Urothelium cell line (cell line): ENCODE measurements around the gene ASB5.
"Not testable (repeated sequence)": the region's sequence is repeated elsewhere in the genome, so short reads cannot be mapped to it uniquely, and the experiment has no call there.

Source experiments
- DNase-seq: peaks from one replicate; pipeline ENCODE4 v3.0.0; 2011; ENCODE audit warnings: low spot score, mixed read lengths
- FAIRE-seq: peaks from 2 replicates; lab custom pipeline; 2011; peaks lifted over from hg19 to GRCh38; lab: Jason Lieb, UNC

ASB5 gene

DNA sequence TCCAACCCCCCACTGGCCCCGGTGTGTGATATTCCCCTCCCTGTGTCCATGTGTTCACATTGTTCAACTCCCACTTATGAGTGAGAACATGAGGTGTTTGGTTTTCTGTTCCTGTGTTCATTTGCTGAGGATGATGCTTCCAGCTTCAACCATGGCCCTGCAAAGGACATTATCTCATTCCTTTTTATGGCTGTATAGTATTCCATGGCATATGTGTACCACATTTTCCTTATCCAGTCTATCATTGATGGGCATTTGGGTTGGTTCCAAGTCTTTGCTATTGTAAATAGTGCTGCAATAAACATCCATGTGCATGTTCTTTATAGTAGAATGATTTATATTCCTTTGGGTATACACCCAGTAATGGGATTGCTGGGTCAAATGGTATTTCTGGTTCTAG lies 10.5 kb upstream of the ASB5 start:
- not testable (repeated sequence) for DNase-seq, FAIRE-seq

- DNase-seq (peak; percentile 67), FAIRE-seq (no peak)
Observed at GRCh38 chr4:176277162-176277904, 8.3 kb upstream of the ASB5 start.

GRCh38 chr4:176276710-176277109 lies 7.7 kb upstream of the ASB5 start:
- no peak for FAIRE-seq

GRCh38 chr4:176274441-176274840 lies 5.4 kb upstream of the ASB5 start:
- DNase-seq: peak; percentile 11
- no peak for FAIRE-seq

More at GRCh38 chr4:176276710-176277109, 7.7 kb upstream of the ASB5 start:
- no peak for DNase-seq

- FAIRE-seq: no peak
- DNase-seq: no peak
Observed at GRCh38 chr4:176273736-176274135, 4.7 kb upstream of the ASB5 start.

GRCh38 chr4:176272799-176273198 lies 3.8 kb upstream of the ASB5 start:
- no peak for FAIRE-seq

DNA sequence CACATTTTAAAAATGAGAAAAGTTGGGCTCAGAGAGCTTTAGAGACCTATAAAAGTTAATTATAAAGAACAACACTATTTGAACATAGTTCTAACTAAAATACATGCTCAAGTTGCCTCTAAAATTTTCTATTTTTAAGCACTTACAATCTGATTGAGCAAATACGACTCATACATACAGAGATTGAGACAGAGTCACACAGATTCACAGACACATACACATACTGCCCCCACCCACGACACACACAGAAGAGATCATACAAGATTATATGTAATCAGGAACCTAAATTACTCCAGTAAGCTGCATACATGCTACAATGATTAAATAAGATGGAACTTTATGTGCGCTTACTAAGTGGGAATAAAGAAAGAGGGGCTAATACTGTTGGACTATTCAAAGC lies 2.7 kb upstream of the ASB5 start:
- DNase-seq (no peak), FAIRE-seq (no peak)

More at GRCh38 chr4:176272799-176273198, 3.8 kb upstream of the ASB5 start:
- no peak for DNase-seq

DNA sequence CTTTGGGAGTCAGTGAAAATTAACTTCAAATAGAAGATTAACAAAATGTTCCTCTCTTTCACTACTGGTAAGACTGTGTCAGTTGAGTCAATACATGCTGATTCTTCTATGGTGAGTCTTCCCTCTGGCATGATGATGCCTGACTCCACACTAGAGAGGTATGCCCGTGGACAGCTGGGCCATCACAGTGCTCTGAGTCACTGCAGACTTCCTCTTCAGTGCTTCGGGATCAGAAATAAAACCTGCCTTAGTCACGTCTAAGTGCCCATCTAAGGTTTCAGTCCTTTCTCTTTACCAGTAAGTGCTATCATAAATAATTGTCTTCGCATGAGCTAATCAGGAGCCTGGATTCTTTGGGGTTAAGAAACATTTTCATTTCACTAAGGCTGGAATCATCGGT lies 1.6 kb upstream of the ASB5 start:
- DNase-seq: peak; percentile 85
- FAIRE-seq: peak; percentile 66

GRCh38 chr4:176266026-176266425 lies 3.0 kb downstream of the ASB5 start:
- FAIRE-seq (no peak), DNase-seq (no peak)

GRCh38 chr4:176262243-176262642 lies 6.8 kb downstream of the ASB5 start:
- FAIRE-seq: no peak
- DNase-seq: no peak

- FAIRE-seq: no peak
- DNase-seq: no peak
Observed at GRCh38 chr4:176261481-176261880, 7.5 kb downstream of the ASB5 start.

- DNase-seq: no peak
- no peak for FAIRE-seq
Observed at GRCh38 chr4:176261018-176261417, 8.0 kb downstream of the ASB5 start.

- FAIRE-seq (no peak), DNase-seq (peak; percentile 26)
Observed at GRCh38 chr4:176259330-176260090, 9.5 kb downstream of the ASB5 start.

GRCh38 chr4:176258135-176258534 lies 10.9 kb downstream of the ASB5 start:
- DNase-seq: no peak

DNA sequence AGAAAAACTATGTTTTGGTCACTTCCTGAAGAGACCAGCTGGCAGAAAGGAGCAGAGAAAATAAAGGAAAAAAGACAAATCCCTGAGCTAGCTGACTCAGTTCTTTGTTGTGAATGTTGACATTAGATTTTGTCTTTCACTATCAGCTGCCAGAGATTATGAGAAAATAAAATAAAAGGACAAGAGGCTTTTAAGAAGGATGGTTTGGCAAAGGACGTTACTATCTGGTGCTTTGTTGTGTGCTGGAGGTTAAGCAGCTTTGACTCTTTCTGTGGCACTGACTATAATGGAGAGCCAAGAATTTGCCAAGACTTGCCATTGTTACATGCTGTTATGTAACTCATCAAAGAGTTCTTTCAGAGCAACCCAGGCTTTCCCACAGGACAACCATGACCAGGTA lies 12.1 kb downstream of the ASB5 start:
- no peak for FAIRE-seq
- DNase-seq: no peak

More at GRCh38 chr4:176258135-176258534, 10.9 kb downstream of the ASB5 start:
- FAIRE-seq: no peak

DNA sequence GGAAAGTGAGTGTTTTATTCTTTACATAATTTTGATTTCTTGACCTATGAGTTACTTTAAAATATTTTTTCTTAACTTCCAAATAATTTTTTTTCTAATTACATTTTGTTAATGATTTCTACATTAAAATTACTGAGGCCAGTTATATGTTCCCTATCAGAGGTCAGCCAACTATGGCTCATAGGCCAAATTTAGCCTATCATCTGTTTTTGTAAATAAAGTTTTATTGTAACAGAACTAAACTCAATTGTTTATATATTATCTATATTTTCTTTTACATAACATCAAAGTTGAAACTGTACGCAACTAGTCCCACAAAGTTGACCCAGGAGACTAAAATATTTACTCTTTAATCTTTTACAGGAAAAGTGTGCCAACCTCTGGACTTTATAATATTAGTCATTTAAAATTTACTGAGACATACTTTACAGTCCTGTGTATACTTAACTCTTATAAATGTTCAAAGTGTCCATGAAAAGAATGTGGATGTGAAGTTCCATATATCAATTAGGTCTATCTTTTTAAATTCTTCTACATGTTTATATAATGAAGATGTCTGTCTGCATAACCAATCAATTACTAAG lies 26.2 kb downstream of the ASB5 start:
- DNase-seq (no peak), FAIRE-seq (no peak)

- DNase-seq (no peak), FAIRE-seq (no peak)
Observed at GRCh38 chr4:176241703-176242102, 27.3 kb downstream of the ASB5 start.

GRCh38 chr4:176238826-176239225 lies 30.2 kb downstream of the ASB5 start:
- peak; percentile 10 for DNase-seq
- no peak for FAIRE-seq

DNA sequence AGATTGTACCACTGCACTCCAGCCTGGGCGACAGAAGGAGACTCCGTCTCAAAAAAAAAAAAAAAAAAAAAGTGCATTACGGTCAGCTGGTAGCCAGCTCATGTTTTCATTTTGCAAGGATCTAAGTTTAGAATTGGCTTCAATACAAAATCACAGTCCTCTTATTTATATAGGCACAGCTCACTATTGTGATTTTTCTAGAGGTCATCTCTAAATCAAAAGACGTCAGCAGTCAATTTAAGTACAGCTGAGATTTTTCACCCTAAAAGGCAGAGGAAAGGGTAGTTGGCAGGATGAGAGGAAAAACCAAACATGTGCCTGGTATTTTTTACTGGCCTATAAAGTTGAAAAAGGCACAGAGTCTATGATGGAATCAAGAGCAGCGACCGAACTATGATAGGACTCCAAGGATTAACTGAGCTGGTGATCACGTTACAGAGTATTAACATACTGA lies 30.8 kb downstream of the ASB5 start:
- FAIRE-seq: no peak
- no peak for DNase-seq

GRCh38 chr4:176236946-176237345 lies 32.1 kb downstream of the ASB5 start:
- DNase-seq (no peak), FAIRE-seq (no peak)

- DNase-seq: no peak
- FAIRE-seq: no peak
Observed at GRCh38 chr4:176230836-176231235, 38.2 kb downstream of the ASB5 start.

DNA sequence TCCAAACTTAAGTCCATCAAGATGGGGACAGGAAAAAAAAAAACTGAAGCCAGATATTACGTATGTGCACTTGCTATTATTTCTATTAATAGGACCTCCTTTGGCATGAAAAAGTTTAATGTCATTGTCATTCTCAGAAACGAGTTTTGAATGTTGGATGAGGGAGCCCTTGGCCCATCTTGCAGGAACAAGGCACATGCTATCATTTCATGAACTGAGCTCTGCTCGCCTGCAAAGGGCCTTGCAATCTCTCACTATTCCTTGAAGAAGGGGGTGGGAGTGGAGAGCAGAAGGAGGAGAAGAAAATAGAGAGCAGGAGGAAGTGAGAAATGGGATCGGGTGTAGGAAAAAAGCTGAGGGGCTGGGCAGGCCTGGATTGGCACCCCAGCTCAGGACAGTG lies 39.4 kb downstream of the ASB5 start:
- DNase-seq (no peak), FAIRE-seq (no peak)
